Glutamatergic neuron (in vitro differentiated cells): ENCODE data around the gene RAB24. TPM values are rescaled to one million over a fixed set of nuclear protein-coding genes. Genes with fewer than 3 reads are reported as not detected.

ENCODE experiments used
- DNase-seq: peaks from one replicate; pipeline ENCODE4 v3.0.0; 2022
- H3K27ac Mint-ChIP-seq: one replicate; pipeline ENCODE4 v1.8.0; 2020; ENCODE audit warnings: mild to moderate bottlenecking, mixed read lengths, inconsistent platforms; ENCODE audit not compliant: unreplicated experiment
- H3K27me3 Mint-ChIP-seq: one replicate; pipeline ENCODE4 v1.8.0; 2020; ENCODE audit warnings: mild to moderate bottlenecking, moderate library complexity, mixed read lengths, inconsistent platforms; ENCODE audit not compliant: unreplicated experiment
- H3K36me3 Mint-ChIP-seq: one replicate; pipeline ENCODE4 v1.8.0; 2020; ENCODE audit warnings: mild to moderate bottlenecking, mixed read lengths, inconsistent platforms; ENCODE audit not compliant: unreplicated experiment
- H3K4me1 Mint-ChIP-seq: one replicate; pipeline ENCODE4 v1.8.0; 2020; ENCODE audit warnings: mild to moderate bottlenecking, low read depth, mixed read lengths, inconsistent platforms; ENCODE audit not compliant: unreplicated experiment
- H3K4me3 Mint-ChIP-seq: one replicate; pipeline ENCODE4 v1.8.0; 2020; ENCODE audit warnings: mild to moderate bottlenecking, mixed read lengths, inconsistent platforms; ENCODE audit not compliant: unreplicated experiment
- H3K9me3 Mint-ChIP-seq: one replicate; pipeline ENCODE4 v1.8.0; 2020; ENCODE audit warnings: mild to moderate bottlenecking, moderate library complexity, mixed read lengths, inconsistent platforms; ENCODE audit not compliant: unreplicated experiment
- CTCF ChIP-seq: fragments of 200-600 bp; sonication (generic); IDR thresholded peaks from one replicate; pipeline ENCODE4 v1.5.0; 2021; ENCODE audit not compliant: partially characterized antibody, unreplicated experiment
- total RNA-seq: library from RNA; stranded (reverse); fragmentation: NEBNext Ultra II Directional; extraction: Animal tissue kit (Norgen Biotek cat#: 25700); gene quantifications from one replicate; pipeline ENCODE4 v1.2.1, GENCODE V29; 2021; ENCODE audit not compliant: unreplicated experiment

The RAB24 gene
- total RNA-seq, 1 donor from 2014 or later, result 13.5 TPM

- DNase-seq, result no peak
- no peak for TF ChIP-seq CTCF
- Mint-ChIP-seq H3K9me3 (peaks cover 9% of the 10 kb centered on the region), H3K4me1 (peaks cover 19% of the 10 kb centered on the region), H3K4me3 (no peak overlapping the region), H3K36me3 (peaks cover 5% of the 10 kb centered on the region), H3K27ac (peak overlapping the region; percentile 55), H3K27me3 (peaks cover 5% of the 10 kb centered on the region)
Measured at GRCh38 chr5:177336112-177336511, 32.6 kb upstream of the RAB24 start.

GRCh38 chr5:177335701-177336065 is 32.2 kb upstream of the RAB24 start:
- Mint-ChIP-seq H3K27me3 (peaks cover 9% of the 10 kb centered on the region), H3K4me3 (no peak overlapping the region), H3K36me3 (peaks cover 5% of the 10 kb centered on the region), H3K27ac (peak overlapping the region; percentile 55), H3K9me3 (peaks cover 9% of the 10 kb centered on the region), H3K4me1 (peaks cover 22% of the 10 kb centered on the region)
- no peak for TF ChIP-seq CTCF
- DNase-seq, result no peak

GRCh38 chr5:177334781-177335700 is 31.5 kb upstream of the RAB24 start:
- no peak for TF ChIP-seq CTCF
- Mint-ChIP-seq H3K27ac (no peak overlapping the region), H3K36me3 (peaks cover 5% of the 10 kb centered on the region), H3K4me1 (peaks cover 22% of the 10 kb centered on the region), H3K4me3 (no peak overlapping the region), H3K27me3 (peaks cover 12% of the 10 kb centered on the region), H3K9me3 (peaks cover 9% of the 10 kb centered on the region)
- DNase-seq, result no peak

- Mint-ChIP-seq H3K36me3 (peaks cover 5% of the 10 kb centered on the region), H3K9me3 (peaks cover 7% of the 10 kb centered on the region), H3K27ac (peak overlapping the region; percentile 68), H3K4me3 (peak overlapping the region; percentile 59), H3K4me1 (peaks cover 22% of the 10 kb centered on the region), H3K27me3 (peaks cover 12% of the 10 kb centered on the region)
- DNase-seq, result no peak
- no peak for TF ChIP-seq CTCF
Measured at GRCh38 chr5:177334155-177334551, 30.6 kb upstream of the RAB24 start.
